ENCODE results near the gene HOXB7. TPM values are rescaled to one million over a fixed set of nuclear protein-coding genes. Genes with fewer than 3 reads are reported as not detected.
A peak's percentile ranks its signal among the peaks of the same experiment; 100 is the strongest.

HOXB7 gene
- total RNA-seq, 1 donor from 2014 or later, result 2.4 TPM

DNA sequence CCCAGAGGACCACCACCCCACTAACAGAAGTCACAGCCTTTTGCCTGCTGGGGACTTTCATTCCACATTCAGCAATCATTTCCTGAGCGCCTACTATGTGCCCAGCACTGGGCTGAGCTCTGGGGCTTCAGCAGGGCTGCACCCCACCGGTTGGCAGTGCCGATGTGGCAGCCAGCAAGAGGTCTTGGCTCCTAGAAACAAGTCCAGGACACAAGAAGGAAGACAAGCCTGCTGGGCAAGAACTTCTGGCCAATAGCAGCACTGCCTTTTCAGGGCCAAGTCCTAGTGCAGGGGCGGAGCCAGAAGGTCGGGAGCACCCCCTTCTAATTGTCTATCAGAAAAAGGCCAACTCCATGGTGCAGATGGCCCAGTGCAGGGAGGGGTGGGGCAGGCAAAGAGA is 28.3 kb upstream of the HOXB7 start:
- Histone ChIP-seq H3K9me3 (no peaks in the 10 kb centered on the region), H3K4me3 (no peak overlapping the region), H3K27me3 (ENCODE audit: low read depth) (peaks cover 100% of the 10 kb centered on the region), H3K36me3 (no peaks in the 10 kb centered on the region), H3K4me1 (no peaks in the 10 kb centered on the region), H3K27ac (no peak overlapping the region)
- no peak for DNase-seq
- no peak for TF ChIP-seq CTCF (IDR thresholded peaks at IDR 0.05)
- ATAC-seq, result no peak
- intact Hi-C loops (cut with DNase I), result no loop called here

DNA sequence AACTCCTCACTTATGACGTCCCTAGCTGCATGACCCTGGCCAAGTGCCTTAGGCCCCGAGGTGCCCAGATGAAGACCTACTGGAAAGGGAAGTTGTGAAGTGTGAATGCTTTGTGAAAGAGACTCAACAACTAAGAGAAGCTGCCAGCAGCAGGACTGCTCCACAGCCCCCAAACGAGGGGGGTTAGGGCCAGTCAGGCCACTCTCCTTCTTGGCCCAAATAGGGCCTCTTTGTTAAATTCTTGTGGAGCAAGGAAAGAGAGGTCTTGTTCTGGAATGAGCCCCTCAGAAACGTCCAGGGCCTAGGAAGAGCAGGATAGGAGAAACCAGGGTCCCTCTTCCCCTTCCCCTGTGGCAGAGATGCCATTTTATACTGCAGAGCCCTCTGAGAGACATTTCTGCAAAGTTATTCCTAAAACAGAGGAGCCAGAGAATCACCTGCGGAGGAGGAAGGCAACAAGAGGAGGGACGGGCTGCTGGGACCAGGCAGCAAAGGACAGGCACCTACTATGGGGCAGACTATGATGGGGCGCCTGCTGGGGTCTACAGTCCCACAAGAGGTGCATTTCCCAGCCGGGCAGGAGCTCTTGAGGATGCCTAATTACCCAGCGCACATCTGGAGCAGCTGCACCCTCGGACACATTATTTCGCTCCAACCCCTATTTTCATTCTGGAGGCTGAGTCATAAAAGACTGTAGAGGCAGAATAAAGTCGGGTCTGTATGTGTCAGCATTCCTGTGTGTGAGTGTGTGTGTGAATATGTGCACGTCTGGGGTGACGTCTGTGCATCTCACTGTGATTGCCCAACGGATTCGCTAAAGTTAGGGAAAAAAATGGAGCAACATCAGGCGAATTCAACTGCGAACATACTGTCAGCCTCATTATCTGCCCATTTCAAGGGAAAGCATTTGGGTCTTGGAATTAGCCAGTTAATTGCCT is 26.8 kb upstream of the HOXB7 start:
- ATAC-seq, result no peak
- DNase-seq, result no peak
- no peak for TF ChIP-seq CTCF (IDR thresholded peaks at IDR 0.05)
- no peaks in the 10 kb centered on the region for H3K9me3 ChIP-seq
- intact Hi-C loops (cut with DNase I), result no loop called here
- H3K27me3 ChIP-seq (ENCODE audit: low read depth), result peaks cover 100% of the 10 kb centered on the region
- H3K36me3 ChIP-seq, result no peaks in the 10 kb centered on the region
- no peak overlapping the region for H3K27ac ChIP-seq
- no peak overlapping the region for H3K4me3 ChIP-seq
- H3K4me1 ChIP-seq, result peaks cover 5% of the 10 kb centered on the region

- Histone ChIP-seq H3K9me3 (no peaks in the 10 kb centered on the region), H3K4me1 (peaks cover 5% of the 10 kb centered on the region), H3K36me3 (no peaks in the 10 kb centered on the region), H3K27ac (no peak overlapping the region), H3K4me3 (no peak overlapping the region), H3K27me3 (ENCODE audit: low read depth) (peaks cover 100% of the 10 kb centered on the region)
- peak; percentile 56 for TF ChIP-seq CTCF (IDR thresholded peaks at IDR 0.05)
- intact Hi-C loops (cut with DNase I), result no loop called here
- DNase-seq, result peak; percentile 70
- ATAC-seq, result peak; percentile 67 to 69
Measured at GRCh38 chr17:48636177-48637018, 25.6 kb upstream of the HOXB7 start.

DNA sequence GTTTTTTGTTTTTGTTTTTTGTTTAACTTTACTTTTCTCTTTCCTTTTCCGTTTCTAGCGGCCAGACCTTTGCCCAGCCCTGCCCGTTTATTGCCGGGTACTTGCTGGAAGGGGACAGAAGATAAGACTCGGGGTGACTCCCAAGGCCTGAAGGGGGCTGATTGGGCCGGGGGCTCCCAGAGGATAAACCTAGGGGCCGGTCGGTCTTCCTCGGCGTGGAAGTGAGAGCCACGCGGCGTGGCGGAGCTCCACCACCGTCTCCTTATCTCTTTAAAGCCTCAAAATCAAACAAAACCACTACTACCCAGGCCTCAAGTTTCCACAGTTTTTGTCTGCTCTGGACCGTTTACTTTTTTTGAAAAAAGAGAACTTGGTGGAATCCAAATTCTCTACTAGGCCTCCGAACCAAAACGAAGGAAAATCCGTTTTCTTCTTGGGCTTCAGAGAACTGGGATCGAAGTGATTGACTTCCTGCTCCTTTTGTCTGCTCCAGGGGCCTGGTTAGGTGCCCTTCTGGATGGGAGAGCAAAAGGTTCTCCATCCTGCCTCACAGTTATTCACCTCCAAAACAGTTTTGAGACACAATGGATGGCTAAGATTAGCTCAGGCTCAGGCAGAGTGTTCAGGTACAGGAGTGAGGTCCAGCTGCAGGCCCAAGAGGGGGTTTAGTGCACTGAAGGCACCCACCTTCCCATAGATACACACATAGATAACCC is 23.8 kb upstream of the HOXB7 start:
- intact Hi-C loops (cut with DNase I), result no loop called here
- no peak for ATAC-seq
- DNase-seq, result no peak

More for the DNA sequence above, 23.8 kb upstream of the HOXB7 start:
- Histone ChIP-seq H3K36me3 (no peaks in the 10 kb centered on the region), H3K27me3 (ENCODE audit: low read depth) (peaks cover 100% of the 10 kb centered on the region), H3K9me3 (no peaks in the 10 kb centered on the region), H3K4me1 (peaks cover 5% of the 10 kb centered on the region), H3K4me3 (no peak overlapping the region), H3K27ac (no peak overlapping the region)
- TF ChIP-seq CTCF (IDR thresholded peaks at IDR 0.05), result no peak
